HG03280 (cell line): ENCODE data around the gene NPW.
A peak's percentile ranks its signal among the peaks of the same experiment; 100 is the strongest.
"Not testable (repeated sequence)": the region's sequence is repeated elsewhere in the genome, so short reads cannot be mapped to it uniquely, and the experiment has no call there.

Experiments used
- ATAC-seq: cut with Tn5 transposase; IDR thresholded peaks from one replicate; pipeline ENCODE4 v1.9.1; 2021; ENCODE audit warnings: mild to moderate bottlenecking, moderate library complexity; ENCODE audit not compliant: unreplicated experiment

Gene NPW

DNA sequence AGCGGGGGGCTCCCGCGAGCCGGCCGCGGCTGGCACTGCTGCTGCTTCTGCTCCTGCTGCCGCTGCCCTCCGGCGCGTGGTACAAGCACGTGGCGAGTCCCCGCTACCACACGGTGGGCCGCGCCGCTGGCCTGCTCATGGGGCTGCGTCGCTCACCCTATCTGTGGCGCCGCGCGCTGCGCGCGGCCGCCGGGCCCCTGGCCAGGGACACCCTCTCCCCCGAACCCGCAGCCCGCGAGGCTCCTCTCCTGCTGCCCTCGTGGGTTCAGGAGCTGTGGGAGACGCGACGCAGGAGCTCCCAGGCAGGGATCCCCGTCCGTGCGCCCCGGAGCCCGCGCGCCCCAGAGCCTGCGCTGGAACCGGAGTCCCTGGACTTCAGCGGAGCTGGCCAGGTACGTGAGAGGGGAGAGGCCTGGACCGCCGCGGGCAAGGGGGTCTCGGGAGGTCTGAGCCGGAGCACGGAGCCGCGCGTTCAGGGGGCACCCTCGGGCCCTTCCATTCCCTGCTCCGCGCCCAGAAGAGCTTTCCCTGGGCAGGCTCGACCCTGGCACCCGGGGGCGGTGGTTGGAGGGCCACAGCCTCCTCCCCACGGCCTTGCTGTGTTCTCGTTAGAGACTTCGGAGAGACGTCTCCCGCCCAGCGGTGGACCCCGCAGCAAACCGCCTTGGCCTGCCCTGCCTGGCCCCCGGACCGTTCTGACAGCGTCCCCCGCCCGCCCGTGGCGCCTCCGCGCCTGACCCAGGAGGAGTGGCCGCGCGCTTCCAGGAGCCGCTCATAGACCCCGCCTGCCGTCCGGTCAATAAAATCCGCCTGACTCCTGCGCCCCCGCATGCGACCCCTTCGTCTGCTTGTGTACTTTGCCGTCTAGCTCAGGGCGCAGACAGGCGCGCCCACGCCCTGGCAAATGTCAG lies 591 bp downstream of the NPW start:
- ATAC-seq: no peak

DNA sequence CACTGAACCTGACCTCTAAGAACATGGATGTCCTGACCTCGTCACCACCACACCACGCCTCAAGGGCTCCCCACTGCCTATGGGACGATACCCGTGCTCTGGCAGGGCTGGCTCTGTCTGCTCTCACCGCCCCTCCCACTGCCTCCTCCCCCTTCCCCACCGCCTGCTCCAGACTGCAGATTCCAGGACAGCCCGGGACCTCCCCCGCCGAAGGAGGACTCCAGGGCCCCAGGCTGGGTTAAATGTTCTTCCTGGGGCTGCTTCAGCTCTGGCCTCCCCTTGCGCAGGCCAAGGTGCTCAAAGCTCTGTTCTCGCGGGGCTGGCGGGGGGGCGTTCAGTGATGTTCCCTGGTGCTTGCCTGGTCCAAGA lies 3.1 kb downstream of the NPW start:
- peak; percentile 15 for ATAC-seq

DNA sequence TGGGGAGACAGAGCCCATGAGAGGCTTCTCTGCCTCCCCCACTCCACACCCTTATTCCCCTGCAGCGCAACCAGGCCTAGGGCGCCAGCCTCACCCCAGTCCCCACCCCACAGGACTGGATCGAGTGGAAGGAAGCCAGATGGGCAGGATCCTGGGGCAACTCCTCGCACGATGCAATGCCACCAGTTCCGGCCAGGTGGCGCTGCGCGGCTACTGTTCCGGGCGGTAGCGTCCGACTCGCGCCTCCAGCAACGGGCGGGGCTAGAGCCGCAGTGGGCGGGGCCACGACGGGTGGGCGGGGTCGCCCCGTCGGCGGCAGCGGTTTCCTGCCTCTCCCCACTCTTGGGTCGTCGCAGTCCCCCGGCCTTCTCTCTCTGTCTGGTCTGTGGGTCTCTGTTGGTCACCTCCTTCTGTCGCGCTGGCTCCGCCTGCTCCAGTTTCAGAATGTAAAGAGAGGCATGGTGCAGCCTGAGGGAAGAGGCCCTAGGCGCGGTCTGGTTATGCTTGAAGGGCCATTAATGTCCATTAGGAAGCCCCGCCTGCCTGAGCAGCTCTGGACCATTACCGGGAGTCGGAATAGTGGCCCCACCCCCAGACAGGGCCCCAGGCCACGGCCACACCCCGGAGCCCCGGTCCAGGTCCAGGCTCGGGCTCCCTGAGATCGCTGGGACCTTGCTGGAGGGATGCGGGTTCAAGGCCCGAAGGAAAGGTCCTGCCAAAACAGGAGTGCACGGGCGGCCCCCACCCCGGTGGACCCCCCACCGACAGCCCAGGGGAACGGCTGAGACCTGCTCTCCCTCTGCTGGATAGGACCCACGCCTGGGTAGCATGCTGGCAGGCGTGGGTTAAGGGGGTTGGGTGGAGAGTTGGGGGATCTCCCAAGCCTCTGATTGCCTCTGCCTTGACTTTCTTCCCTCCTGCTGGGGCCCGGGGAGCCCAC lies 3.8 kb downstream of the NPW start:
- ATAC-seq: peak; percentile 77

DNA sequence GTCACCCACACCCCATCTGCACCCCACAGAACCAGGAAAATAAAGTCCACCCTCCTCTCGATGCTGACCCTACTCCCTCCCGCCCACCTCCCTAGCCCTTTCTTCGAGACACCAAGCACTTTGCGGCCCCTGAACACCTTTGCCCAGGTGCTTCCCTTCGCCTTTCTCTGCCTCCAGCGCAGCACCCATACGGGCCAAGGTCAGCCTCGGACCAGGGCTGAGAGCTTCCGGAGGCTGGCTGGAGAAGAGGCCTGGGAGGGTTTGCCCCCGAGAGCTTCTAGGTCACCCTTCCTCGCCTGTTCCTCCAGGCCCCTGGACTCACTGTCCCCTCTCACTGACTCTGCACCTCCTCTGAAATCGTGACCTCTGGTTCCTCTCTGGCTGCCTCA lies 4.4 kb downstream of the NPW start:
- ATAC-seq: no peak

DNA sequence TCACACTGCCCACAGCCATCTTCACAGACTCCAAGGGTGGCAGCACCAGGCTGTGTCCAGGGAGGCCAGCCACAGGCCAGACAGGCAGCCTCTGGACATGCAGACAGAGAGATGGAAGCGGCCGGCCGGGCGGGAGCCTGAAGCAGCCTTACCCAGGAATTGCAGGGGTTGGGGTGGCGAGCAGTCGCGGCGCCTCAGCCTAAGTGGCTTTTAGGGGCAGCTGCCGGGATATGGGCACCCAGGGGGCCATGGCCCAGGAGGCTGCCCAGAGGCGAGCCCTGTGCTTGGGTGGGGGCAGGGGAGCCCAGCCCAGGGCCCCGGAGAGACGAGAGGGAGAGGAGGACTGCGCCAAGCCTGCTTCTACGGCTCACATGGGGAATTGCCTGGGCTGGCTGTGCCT lies 5.7 kb downstream of the NPW start:
- ATAC-seq: no peak

DNA sequence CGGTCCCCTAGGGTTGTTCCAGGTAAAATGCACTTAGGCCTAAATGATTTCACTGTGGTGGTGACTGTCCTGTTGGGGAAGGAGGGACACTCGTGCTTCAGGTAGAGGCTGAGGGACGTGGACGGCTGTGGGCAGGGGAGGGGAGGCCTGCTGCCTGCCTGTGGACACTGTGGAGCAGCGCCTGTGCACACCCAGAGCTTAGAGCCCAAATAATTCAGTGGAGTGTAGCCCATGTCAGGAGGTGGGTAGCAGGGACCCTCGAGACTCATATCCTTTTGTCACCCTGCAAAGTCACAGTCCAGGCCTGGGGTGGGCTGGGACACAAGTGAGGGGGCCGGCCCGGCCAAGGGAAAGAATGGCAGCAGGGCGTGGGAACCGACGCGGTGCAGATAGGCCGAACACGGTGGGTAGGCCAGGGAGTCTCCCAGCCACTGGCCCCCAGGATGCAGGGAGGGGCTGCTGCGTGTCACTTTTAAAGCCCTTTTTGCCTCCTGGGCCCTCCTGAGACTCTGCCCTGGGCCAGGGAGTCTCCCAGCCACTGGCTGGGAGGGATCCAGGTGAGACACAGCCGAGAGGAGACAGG lies 6.4 kb downstream of the NPW start:
- no peak for ATAC-seq

DNA sequence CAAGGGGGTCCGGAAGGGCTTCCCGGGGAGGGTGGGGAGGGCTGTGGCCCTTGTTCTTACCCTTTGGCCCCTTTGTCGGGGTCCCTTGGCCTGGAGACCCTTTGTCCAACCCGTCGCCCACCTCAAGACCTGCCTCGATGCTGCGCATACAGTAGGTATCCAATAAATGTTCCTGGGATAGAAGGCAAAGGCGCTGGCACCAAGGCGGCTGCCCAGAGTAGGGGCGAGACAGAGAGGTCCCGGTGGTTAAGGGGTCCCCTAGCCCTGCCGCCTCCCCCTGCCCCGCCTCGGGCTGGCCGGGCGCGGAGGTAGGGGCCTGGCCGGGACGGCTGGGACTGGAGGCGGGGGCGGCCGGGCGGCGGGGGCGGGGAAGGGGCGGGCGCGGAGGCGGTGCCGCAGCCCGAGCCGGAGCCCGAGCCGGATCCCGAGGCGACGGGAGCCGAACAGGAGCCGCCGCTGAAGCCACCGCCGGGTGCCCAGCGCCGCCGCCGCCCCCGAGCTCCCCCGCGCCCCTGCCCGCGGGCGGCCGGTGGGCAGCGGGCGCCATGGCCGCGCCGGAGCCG lies 7.0 kb downstream of the NPW start, which contains the start of gene NHERF2:
NHERF2 (plus strand) TSS at position 442 of the 563 bp plus-strand sequence; CDS start at position 546, 104 bp downstream.
- no peak for ATAC-seq

DNA sequence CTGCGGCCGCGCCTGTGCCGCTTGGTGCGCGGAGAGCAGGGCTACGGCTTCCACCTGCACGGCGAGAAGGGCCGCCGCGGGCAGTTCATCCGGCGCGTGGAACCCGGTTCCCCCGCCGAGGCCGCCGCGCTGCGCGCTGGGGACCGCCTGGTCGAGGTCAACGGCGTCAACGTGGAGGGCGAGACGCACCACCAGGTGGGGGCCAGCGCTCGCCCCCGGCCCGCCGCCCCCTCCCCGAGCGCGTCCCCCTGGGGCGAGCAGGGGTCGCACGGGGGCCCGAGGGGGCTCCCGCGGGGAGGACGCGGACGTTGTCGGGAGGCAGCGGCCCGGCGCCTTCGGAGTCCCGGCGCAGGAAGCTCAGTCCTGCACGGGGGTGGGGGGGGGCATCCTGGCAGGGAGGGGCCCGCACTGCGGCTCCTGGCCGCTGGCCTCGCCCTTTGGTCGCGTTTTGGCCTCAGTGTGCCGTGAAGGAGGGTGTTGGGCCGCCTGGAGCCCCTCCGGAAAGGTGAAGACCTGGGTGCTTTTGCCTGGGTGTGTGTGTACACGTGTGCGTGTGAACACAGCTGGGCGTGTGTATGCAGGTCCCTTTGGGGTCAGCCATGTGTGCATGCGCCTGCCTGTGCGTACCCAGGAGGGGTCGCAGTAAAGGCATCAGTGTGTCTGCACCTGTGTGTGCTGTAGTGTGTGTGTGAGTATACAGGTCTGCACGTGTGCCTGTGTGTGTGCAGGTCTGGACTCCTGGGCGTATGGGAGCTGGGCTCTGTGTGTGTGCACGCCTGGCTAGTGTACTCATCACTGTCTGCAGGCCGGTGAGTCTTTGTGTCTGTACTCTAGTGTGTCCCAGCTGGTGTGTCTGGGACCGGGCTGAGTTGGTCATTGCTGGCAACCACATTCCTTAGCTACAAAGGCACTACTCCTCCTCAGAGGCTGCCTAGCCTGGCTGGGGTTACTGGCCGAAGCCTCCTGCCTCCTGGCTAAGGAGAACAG lies 7.7 kb downstream of the NPW start:
- ATAC-seq: no peak

DNA sequence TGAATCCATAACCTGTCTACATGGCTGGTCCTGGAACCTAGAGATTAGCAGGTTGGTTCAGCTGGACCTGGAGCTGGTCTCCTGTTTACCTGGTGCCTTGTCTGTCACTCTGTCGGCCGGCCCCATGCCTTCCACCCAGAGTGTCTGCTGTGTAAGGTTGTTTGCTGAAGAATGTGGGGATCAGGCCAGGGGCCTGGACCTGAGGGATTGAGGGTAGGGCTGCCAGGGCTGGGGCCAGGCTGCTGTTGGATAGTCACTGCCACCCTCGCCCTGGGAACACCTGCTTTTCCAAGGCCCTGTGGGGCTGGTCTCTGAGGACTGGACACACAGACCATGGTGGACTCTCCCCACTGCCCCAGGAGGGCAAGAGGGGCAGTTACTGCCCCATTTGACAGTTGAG lies 8.6 kb downstream of the NPW start:
- ATAC-seq: no peak

DNA sequence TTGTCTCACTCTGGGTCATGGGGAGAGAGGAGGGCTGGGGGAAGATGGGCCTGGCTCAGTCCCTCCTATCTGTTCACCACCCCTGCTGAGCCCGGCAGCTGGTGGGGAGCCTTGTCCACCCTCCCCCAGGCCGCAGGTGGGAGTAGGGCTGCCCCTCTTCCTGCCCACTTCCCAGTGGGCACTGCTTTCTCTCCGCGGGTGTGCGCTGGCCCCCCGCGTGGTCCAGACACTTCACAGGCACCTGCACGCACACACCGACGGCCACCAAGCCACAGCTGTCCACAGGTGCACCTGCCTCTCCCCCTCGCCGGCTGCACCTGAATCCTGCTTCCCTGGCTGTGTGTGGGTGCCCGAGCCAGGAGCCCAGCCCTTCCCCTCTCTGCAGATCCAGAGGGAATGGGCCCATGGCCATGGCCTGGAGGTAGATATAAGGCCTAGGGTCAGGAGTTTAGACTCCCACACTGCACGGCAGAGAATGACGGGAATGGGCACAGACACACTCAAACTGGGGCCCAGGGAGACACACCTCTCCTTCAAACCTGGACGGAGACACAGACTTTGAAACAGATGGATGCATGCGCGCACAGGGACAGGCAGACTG lies 9.1 kb downstream of the NPW start:
- no peak for ATAC-seq

DNA sequence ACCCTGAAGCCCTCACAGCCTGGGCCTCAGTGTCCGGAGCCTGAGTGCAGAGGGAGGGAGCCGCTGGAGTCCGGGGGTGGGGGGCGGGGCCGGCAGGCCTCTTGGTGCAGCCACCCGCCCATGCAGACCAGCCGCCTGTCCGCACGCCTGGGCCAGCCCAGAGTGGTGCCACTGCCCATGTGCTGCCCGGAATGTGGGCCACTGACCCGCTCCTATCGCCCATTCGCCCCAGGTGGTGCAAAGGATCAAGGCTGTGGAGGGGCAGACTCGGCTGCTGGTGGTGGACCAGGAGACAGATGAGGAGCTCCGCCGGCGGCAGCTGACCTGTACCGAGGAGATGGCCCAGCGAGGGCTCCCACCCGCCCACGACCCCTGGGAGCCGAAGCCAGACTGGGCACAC lies 9.8 kb downstream of the NPW start:
- no peak for ATAC-seq

DNA sequence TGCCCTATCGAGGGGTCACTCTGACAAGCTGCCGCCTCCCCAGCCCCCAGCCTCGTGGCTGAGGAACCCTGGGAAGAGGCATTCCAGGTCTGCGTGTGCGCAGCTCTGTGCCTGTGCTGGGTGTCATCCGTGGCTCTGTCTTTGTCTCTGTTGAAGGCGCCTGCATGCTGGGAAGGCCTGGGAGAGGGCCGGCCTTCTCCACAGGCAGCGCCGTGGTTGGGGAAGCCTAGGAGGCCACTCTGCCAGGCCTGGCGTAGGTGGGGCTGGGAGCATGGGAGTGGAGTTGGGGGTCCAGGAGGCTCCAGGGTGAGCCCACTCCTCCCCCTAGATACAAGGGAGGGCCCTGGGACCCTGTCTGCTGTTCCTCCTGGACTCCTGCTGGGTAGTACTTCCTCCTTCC lies 10.5 kb downstream of the NPW start:
- no peak for ATAC-seq

DNA sequence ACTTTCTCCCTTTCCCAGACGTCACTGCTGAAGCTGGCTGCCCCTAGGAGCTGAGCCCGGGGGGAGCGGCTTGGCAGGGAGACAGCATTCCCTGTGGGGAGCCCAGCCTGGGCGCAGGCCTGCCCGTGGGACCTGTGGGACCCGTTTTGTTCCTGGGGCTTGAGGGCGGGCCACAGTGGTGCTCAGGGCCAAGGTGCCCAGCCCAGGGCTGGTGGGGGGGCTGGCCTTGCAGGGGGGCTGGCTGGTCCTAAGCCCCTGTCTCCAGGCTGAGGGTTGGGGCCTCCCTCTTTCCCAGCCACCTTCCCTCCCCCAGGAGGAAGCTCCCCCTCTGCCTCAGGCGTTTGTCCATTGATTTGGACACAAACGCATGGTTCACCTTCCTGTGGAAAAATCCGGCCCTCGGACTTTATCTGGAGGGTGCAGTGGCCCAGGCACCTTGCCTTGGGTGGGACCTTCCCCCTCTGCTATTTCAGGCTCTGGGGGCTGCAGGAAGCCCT lies 11.5 kb downstream of the NPW start:
- ATAC-seq: no peak

DNA sequence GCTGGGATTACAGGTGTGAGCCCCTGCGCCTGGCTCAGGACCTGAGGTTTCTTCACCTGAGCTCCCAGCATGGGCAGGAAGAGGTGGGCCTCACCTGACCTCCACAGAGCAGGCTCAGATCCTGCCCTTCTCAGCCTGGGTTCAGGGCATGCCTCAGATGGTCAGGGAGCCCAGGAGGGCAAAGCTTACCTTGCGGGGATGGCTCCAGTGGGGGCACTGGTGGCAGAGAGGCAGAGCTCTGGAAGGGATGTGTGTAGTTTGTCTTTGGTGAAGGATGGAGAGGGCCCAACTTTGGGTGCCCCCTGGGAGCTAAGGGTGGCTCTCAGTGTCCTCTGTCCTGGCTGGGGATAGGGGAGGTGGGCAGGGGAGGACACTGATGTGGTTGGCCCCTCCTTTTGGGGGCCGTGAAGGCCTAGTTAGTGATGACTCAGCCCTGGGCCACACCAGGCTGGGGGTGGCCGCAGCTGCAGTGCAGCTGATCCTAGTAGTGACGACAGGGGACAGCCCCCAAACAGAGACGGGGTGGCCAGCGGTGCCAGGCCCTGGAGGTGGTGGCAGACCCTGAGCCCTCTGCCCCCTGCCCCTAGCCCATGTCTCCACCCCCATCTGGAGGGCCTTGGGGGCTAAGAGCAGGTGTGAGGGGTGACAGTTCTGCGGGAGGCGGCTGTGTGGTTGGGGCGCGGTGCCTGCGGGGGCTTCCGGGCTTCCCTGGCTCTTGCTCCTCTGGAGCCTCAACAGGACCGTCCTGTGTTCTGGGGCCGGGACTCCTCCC lies 12.9 kb downstream of the NPW start:
- ATAC-seq: no peak

DNA sequence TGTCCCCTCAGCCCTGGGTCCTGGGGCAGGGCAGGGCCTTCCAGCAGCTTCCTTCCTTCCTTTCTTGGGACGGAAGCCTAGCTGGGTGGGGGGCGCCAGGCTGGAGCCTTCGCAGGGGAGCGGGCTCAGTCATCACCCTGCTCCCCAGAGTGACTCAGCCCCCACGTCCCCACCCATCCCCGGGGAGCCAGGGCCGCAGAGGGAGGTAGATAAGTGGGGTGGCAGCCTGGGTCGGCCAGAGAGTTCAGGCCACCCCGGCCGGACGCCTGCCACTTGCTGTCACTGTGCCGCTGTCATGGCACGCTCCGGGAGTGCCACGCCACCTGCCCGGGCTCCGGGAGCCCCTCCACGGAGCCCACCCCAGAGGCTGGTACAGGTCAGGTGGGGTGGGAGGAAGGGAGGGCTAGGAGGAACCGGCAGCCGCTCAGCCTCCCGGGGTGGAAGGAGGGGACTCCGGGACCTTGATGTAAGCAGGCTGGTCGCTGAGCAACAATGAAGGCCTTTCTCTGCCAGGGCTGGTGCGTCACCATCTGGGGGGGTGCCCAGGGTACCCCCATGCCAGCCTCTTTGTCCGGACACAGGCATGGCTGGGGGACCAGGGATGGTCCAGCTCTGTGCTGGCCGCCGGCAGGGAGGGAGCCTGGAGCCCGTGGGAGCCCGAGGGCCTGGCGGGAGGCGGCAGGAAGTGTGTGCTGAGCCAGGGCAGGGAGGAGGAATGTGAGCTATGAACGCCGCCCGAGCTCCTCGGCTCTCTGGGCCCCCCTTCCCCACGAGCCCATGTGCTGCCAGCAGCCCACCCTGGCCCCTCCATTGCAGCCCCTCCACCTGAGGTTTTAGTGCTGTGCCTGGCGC lies 13.7 kb downstream of the NPW start:
- no peak for ATAC-seq

DNA sequence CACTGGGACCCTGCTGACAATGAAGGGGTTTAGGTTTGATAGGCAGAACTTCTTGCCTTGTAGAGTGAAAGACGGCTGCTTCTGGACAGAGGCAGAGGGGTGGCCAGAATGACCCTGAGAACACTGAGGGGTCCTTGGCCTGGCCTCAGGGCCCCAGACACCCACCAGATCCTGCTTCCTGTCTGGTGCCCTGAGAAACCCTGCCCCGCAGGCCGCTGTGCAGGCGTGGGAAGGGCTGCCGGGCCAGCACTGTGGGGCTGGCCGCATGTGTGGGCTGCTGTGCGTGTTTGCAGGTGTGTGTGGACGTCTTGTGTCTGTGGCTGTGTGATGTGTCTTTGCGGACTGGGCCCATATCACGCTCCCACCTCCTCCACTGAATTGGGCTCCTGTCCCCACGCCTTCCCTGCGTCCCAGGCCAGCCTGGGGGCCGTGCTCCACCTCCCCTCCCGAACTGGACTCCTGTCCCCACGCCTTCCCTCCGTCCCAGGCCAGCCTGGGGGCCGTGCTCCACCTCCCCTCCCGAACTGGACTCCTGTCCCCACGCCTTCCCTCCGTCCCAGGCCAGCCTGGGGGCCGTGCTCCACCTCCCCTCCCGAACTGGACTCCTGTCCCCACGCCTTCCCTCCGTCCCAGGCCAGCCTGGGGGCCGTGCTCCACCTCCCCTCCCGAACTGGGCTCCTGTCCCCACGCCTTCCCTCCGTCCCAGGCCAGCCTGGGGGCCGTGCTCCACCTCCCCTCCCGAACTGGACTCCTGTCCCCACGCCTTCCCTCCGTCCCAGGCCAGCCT lies 14.5 kb downstream of the NPW start:
- ATAC-seq: not testable (repeated sequence)
